ENCODE results near the gene LFNG.

LFNG gene

DNA sequence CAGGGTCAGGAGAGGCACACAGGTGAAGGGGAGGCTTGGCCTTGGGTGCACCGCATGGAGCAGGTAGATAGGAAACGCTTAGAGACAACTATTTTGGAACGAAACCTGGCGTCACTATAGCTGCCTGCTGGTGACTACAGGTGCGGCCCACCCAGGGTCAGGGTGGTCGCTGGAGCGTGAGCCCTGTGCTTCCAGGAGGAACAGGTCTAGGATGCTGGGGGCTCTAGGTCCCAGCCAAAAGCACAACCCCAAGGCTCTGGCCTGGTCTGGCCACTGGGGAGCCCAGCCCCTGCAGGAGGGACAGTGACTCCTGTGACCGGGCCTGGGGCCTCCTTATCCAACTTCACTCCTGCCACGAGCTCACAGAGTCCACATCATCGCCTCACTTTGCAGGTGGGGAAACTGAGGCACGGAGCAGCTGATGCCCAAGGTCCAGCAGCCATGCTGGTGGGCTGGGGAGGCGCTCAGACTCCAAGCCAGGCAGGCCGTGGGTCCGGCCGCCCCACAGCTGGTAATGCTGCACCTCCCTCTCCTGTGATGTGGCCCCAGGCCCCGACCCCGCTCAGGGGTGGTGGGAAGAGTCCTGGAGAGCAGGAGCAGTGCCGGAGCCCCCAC is 9.0 kb downstream of the LFNG start:
- TF ChIP-seq POLR2AphosphoS5 (IDR thresholded peaks at IDR 0.05; ENCODE audit: low read depth, low read length) (no peak), SIN3A (IDR thresholded peaks at IDR 0.05; ENCODE audit: borderline replicate concordance, insufficient read depth, low read length) (no peak), FOXP2 (optimal IDR thresholded peaks at IDR 0.05; ENCODE audit: borderline replicate concordance, extremely low read depth, extremely low read length, insufficient read depth) (no peak), TAF1 (IDR thresholded peaks at IDR 0.05; ENCODE audit: borderline replicate concordance, insufficient read depth, low read length) (no peak)
- TF ChIP-seq, protein P1, sequence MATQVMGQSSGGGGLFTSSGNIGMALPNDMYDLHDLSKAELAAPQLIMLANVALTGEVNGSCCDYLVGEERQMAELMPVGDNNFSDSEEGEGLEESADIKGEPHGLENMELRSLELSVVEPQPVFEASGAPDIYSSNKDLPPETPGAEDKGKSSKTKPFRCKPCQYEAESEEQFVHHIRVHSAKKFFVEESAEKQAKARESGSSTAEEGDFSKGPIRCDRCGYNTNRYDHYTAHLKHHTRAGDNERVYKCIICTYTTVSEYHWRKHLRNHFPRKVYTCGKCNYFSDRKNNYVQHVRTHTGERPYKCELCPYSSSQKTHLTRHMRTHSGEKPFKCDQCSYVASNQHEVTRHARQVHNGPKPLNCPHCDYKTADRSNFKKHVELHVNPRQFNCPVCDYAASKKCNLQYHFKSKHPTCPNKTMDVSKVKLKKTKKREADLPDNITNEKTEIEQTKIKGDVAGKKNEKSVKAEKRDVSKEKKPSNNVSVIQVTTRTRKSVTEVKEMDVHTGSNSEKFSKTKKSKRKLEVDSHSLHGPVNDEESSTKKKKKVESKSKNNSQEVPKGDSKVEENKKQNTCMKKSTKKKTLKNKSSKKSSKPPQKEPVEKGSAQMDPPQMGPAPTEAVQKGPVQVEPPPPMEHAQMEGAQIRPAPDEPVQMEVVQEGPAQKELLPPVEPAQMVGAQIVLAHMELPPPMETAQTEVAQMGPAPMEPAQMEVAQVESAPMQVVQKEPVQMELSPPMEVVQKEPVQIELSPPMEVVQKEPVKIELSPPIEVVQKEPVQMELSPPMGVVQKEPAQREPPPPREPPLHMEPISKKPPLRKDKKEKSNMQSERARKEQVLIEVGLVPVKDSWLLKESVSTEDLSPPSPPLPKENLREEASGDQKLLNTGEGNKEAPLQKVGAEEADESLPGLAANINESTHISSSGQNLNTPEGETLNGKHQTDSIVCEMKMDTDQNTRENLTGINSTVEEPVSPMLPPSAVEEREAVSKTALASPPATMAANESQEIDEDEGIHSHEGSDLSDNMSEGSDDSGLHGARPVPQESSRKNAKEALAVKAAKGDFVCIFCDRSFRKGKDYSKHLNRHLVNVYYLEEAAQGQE (IDR thresholded peaks at IDR 0.05; ENCODE audit: insufficient read depth in 1 of 2, low read depth in 2 of 2, low read length in 2 of 2) = no peak

DNA sequence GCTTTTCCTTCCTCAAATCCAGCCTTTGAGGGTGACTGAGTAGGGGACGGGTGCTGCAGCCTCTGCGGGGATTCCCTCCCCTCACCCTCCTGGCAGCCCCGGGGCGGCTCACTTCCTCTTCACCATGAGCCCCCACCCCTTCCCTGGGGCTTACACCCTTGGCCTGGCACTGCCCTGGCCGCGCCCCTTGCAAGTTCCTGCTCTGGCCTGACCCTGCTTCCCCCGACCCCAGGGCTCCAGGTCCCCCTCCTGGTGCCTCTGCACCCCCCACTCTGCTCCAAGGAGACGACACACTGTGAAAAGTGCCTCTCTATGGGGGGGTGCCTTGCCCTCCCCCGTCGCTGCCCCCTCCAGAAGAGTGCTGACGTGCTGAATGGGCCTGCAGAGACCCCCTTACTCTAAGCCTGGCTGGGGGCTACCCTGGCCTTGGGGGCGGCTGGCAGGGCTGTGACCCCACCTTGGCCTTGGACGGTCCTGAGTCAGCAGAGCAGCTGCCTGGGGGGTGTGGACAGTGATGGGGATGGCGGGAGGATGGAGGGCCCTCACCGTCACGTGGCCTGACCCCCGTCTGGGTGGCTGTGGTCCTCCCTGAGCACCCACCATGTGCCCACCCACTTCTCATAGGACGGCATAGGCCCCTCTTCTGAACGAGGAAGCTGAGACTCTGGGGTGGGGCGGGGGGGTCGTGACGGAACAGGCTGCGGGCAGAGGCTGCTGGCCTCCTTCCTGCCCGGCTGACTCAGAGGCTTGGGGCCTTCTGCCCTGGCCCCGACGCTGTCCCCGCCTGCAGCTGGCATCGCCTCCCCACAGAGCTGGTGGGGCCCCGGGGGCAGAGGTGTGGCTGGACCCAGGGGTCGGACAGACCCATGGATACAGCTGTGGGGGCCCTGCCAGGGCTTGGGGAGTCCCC is 9.8 kb downstream of the LFNG start:
- TF ChIP-seq TAF1 (IDR thresholded peaks at IDR 0.05; ENCODE audit: borderline replicate concordance, insufficient read depth, low read length) = no peak
- TF ChIP-seq, protein P1 (IDR thresholded peaks at IDR 0.05; ENCODE audit: insufficient read depth in 1 of 2, low read depth in 2 of 2, low read length in 2 of 2) = no peak
- no peak for TF ChIP-seq FOXP2 (optimal IDR thresholded peaks at IDR 0.05; ENCODE audit: borderline replicate concordance, extremely low read depth, extremely low read length, insufficient read depth)
- TF ChIP-seq SIN3A (IDR thresholded peaks at IDR 0.05; ENCODE audit: borderline replicate concordance, insufficient read depth, low read length) = no peak
- no peak for TF ChIP-seq POLR2AphosphoS5 (IDR thresholded peaks at IDR 0.05; ENCODE audit: low read depth, low read length)

DNA sequence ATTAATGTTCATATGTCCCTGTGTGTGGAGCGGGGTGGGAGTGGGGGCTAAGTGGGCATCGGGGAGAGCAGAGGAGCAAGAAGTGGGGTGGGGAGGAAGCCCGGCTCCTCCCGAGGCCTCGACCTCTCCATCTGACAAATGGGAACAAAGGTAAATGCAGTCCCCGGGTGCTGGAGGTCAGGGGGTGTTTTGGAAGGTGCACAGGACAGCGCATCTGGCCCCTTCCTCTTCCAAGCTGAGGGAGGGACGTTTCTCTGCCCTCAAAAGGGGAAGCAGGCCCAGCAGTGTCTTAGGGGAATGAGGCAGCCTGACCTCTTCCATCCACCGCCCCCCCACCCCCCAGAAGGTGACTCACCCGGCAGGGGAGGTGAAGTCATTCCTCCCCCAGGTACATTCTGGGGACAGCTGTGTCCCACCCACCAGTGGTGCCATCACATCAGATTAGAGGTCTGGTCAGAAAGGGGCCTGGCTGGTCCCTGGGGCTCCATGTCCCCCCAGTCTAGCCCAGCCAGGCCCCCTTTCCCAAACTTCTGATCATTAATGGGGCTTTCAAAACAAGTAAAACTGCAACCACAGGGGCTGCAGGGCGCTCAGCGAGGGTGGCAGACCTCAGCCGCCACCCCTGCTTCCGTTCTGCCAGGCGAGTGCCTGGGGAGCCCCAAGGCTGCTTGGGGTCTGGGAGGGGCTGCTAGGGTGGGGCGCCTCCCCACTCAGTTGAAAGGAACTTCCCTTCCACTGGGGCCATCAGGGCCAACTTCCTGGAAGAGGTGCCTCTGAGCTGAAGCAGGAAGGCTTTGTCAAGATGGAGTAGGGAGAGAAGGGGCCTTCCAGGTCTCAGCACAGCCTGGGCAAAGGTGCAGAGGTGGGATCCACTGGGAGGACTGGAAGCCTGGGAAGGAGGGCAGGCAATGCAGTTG is 10.8 kb downstream of the LFNG start:
- no peak for TF ChIP-seq SIN3A (IDR thresholded peaks at IDR 0.05; ENCODE audit: borderline replicate concordance, insufficient read depth, low read length)
- no peak for TF ChIP-seq POLR2AphosphoS5 (IDR thresholded peaks at IDR 0.05; ENCODE audit: low read depth, low read length)
- no peak for TF ChIP-seq FOXP2 (optimal IDR thresholded peaks at IDR 0.05; ENCODE audit: borderline replicate concordance, extremely low read depth, extremely low read length, insufficient read depth)
- TF ChIP-seq, protein P1 (IDR thresholded peaks at IDR 0.05; ENCODE audit: insufficient read depth in 1 of 2, low read depth in 2 of 2, low read length in 2 of 2) = no peak
- TF ChIP-seq TAF1 (IDR thresholded peaks at IDR 0.05; ENCODE audit: borderline replicate concordance, insufficient read depth, low read length) = no peak

DNA sequence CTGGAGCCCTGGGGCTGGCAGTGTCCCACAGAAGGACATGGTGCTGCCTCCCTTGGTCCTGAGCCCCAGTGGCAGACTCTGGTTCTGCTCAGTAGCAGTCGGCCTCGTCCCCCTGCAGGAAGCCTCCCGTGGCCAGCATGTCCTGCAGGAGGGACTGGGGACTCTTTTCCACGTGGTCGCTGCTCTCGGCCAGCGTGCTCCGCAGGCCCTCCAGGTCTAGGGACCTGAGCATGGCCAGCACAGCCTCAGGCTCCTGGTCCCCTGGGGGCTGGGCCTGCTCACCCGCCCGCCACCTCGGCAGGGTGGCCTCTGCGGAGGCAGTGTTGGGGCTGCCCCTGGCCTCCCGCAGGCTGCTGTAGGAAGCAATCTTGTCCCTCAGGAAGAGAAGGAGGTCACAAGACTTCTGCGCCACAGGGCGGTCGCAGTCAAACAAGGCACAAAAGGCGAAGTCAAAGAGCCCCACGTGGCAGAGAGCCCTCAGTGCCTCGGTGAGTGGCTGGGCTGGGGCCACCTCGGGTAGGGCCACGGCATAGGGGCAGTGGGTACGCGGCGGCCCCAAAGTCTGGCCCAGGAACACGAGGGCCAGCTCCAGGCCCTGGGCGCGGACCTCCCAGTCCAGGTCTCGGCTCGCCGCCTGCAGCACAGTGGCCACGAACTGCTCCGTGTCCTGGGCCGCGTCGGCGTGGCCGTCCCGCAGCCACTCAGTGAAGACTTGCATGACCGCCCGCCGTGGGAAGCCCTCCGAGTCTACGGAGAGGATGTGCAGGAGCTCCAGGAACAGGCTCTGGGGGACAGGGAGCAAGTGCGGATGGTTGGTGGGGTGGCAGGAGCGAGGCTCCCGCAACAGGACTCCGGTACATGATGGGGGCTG is 18.6 kb downstream of the LFNG start:
- TF ChIP-seq, protein P1 (IDR thresholded peaks at IDR 0.05; ENCODE audit: insufficient read depth in 1 of 2, low read depth in 2 of 2, low read length in 2 of 2) = no peak
- TF ChIP-seq SIN3A (IDR thresholded peaks at IDR 0.05; ENCODE audit: borderline replicate concordance, insufficient read depth, low read length) = no peak
- no peak for TF ChIP-seq FOXP2 (optimal IDR thresholded peaks at IDR 0.05; ENCODE audit: borderline replicate concordance, extremely low read depth, extremely low read length, insufficient read depth)
- TF ChIP-seq POLR2AphosphoS5 (IDR thresholded peaks at IDR 0.05; ENCODE audit: low read depth, low read length) = no peak
- TF ChIP-seq TAF1 (IDR thresholded peaks at IDR 0.05; ENCODE audit: borderline replicate concordance, insufficient read depth, low read length) = no peak
